DLD1 (cell line): ENCODE results near the gene MARCHF2.
"Not testable (repeated sequence)": the region's sequence is repeated elsewhere in the genome, so short reads cannot be mapped to it uniquely, and the experiment has no call there.

Source experiments
- in situ Hi-C: cut with HindIII; loops from 2 replicates; pipeline ENCODE4 v1.10.0; 2017; ENCODE audit warnings: low sequenced_read_pairs

The MARCHF2 gene

DNA sequence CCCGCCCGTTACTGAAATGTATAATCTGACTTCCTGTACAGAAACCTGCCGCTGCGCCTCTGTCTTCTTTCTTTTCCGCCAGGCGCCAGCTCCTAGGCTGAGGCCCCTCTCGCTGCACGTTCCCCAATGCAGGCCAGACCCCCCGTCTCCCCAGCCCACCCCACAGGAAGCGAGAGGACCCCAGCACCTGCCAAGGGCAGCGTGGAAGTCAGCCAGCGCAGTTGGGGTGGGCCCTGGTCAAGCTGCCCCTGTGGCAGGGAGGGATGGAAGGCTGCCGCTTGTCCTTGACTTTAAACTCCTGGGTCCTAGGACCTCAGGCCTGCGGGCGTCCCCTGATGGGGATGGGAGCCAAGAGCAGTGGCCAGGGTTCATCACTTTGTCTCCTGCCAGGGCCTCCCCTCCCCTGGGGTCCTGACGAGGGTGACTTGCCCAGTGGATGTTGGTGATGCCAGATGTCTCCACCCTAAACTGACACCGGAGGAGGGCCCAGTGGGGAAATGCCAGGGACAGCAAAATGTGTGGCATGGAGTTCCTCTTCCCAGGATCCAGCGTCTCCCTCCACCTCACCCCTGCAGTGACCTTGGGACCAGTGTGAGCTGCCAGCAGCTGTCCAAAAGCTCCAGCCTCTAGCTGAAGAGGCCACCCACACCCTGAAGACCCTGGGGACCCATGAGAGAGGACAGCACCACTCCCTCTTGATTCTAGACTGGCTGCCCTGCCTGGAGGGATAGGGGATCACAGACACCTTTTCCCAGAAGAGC lies 8.5 kb upstream of the MARCHF2 start:
- in situ Hi-C loops = no loop called here

DNA sequence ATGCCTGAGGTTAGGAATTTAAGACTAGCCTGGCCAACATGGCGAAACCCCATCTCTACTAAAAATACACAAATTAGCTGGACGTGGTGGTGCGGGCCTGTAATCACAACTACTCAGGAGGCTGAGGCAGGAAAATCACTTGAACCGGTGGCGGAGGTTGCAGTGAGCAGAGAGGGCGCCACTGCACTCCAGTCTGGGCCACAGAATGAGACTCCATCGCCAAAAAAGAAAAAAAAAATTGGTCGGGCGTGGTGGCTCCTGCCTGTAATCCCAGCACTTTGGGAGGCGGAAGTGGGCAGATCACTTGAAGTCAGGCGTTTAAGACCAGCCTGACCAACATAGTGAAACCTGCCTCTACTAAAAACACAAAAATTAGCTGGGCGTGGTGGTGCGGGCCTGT lies 2.4 kb upstream of the MARCHF2 start:
- in situ Hi-C loops = not testable (repeated sequence)

DNA sequence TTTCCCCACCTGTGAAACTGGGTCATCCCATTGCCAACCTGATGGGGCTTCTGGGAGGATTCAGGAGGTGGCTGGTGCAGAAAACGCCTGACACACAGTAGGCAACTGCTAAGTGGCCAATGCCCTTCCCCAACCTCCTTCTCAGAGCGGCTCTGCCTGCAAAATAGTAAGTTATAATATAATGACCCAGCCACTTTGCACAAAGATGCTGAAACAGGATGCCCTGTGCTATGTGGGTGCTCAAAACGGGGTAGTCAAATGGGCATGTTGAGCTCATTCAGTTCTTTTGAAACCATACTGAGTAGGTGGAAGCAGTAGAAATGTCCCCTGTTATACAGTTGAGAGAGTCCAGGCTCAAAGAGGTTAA lies 507 bp downstream of the MARCHF2 start:
- in situ Hi-C loops = no loop called here

DNA sequence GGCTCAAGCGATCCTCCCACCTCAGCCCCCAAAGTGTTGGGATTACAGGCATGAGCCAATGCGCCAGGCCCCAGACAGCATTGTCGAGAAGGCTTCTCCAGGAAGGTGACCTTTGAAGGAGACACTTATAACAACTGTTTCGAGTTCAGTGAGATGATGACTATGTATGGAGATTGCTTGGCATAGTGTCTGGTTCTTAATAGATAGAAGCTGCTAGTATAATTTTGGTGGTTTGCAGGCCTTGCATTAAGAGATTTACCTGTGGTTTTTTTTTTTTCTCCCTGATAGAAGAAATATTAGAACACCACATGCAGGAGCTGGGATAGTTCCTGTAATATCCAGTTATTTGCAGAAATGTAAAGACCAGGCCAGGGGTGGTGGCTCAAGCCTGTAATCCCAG lies 3.7 kb downstream of the MARCHF2 start:
- in situ Hi-C loops = no loop called here

DNA sequence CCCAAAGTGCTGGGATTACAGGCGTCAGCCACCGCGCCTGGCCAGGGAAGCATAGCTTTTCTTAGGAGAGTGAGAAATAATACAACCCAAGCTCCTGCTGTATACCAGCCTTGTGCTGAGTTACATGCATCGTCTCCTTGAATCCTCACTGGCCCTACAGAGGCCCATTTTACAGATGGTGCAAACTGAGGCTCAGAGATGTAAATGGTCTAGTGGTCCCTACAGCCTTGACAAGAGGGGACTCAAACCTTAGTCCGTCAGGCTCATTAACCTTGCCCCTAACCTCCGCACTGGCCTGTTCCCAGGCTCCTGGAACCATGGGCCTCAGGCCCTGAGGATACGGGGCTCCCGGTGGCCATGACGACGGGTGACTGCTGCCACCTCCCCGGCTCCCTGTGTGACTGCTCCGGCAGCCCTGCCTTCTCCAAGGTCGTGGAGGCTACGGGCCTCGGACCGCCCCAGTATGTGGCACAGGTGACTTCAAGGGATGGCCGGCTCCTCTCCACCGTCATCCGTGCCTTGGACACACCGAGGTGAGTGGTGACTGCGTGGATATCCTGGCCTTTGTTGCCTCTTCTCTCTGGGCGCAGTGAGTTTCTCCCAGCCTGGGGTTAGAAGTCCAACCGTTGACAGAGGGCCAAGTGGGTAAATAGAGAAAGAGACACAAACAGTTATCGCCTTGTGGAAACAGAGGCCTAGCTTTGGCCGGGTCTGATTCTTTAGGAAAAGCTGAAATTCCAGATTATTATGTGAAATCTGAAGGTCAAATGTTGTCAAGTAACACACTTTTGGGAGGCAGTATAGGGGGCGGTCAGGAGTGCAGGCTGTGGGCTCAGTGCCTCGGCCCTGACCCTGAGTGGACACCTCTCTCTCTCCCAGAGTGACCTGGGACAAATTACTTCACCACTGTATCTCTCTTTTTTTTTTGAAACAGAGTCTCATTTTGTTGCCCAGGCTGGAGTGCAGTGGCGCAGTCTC lies 8.7 kb downstream of the MARCHF2 start:
- in situ Hi-C loops = no loop called here

DNA sequence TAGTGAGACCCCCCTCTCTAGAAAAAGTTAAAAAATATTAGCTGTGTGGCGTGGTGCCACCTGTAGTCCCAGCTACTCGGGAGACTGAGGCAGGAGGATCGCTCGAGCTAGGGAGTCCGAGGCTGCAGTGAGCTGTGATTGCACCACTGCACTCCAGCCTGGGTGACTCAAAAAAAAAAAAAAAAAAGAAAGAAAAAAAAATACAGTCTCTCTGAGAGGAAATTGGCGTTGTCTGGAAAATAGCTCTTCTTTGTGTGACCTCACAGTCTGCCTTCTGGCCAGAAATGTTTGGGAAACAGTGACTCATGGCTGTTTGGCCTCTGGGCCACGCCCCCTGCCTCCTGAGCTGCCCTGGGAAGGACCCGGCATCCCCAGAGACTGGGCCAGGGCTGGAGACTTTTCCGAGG lies 10.7 kb downstream of the MARCHF2 start:
- in situ Hi-C loops = no loop called here

DNA sequence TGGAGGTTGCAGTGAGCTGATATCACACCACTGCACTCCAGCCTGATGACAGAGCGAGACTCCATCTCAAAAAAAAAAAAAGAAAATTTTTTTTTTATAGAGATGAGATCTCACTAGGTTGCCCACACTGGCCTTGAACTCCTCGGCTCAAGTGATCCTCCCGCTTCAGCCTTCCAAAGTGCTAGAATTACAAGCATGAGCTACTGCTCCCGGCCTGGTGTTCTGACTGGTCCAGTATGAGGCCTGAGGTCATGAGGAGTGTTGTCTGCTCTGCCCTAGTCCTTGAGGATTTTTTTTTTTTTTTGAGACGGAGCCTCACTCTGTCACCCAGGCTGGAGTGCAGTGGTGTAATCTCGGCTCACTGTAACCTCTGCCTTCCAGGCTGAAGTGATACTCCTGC lies 12.2 kb downstream of the MARCHF2 start:
- in situ Hi-C loops = not testable (repeated sequence)

DNA sequence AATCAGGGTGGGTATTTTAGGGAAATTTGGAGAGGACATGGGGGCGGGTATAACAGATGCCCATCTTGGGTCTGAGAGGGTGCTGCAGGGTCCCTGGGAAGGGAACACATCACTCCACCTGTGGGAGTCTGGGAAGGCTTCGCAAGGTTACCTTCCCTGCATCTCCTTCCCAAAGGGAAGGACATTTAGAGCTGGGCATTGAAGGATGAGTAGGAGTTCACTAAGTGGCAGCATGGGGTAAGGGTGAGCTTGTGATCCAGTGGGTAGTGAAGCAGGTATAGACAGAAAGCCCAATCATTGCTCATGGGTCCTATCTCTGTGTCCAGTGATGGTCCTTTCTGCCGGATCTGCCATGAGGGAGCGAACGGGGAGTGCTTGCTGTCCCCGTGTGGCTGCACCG lies 13.2 kb downstream of the MARCHF2 start:
- in situ Hi-C loops = no loop called here

DNA sequence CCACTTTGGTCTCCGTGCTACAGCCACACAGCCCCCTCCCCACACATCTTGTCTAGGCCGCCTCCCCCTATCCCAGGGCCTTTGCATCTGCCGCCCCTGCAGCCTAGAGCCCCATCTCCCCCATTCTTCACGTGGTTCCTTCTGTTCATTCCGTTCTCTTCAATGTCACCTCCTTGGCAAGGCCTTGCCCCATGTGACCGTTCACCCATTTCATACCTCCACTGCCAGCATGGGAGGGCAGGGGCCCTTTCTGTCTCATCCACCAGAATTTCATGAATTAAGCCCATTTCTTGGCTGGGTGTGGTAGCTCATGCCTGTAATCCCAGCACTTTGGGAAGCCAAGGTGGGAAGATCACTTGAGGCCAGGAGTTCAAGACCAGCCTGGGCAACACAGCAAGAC lies 15.9 kb downstream of the MARCHF2 start:
- in situ Hi-C loops = no loop called here

DNA sequence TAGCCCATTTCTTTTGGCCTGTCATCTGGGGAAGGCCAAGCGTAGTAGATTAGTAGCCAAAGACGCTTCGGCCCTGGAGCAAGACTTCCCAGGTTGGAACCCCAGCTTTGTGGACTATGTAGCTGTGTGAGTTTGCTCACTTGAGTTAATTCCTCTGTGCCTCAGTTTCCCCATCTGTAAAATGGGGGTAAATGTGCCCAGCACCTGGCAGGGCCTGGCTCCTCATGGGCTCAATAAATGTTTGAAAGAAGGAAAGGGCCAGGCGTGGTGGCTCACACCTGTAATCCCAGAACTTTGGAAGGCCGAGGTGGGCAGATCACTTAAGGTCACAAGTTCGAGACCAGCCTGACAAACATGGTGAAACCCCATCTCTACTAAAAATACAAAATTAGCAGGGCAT lies 16.7 kb downstream of the MARCHF2 start:
- in situ Hi-C loops = no loop called here

DNA sequence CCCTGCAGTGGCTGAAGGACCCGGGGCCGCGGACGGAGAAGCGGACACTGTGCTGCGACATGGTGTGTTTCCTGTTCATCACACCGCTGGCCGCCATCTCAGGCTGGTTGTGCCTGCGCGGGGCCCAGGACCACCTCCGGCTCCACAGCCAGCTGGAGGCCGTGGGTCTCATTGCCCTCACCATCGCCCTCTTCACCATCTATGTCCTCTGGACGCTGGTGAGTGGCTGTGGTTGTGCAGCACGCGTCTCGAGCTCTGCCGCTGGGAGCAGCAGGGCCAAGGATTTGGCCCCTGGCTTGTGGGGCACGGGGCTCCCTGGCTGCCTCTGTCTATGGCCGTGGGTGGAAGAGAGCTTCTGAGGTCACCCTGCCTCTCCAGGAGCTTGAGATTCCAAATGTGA lies 17.5 kb downstream of the MARCHF2 start:
- in situ Hi-C loops = no loop called here

DNA sequence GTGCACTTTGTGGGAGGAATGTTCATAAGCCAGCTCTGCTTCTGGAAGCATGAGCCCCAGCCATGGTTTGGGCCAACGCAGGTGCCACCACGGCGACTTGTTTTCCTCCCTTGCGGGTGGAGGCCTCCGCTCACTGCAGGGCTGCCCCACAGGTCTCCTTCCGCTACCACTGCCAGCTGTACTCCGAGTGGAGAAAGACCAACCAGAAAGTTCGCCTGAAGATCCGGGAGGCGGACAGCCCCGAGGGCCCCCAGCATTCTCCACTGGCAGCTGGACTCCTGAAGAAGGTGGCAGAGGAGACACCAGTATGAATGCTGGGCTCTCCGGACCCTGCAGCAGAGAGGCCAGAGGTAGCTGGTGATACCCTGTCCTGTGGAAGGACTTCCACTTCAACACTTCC lies 25.1 kb downstream of the MARCHF2 start:
- in situ Hi-C loops = no loop called here

DNA sequence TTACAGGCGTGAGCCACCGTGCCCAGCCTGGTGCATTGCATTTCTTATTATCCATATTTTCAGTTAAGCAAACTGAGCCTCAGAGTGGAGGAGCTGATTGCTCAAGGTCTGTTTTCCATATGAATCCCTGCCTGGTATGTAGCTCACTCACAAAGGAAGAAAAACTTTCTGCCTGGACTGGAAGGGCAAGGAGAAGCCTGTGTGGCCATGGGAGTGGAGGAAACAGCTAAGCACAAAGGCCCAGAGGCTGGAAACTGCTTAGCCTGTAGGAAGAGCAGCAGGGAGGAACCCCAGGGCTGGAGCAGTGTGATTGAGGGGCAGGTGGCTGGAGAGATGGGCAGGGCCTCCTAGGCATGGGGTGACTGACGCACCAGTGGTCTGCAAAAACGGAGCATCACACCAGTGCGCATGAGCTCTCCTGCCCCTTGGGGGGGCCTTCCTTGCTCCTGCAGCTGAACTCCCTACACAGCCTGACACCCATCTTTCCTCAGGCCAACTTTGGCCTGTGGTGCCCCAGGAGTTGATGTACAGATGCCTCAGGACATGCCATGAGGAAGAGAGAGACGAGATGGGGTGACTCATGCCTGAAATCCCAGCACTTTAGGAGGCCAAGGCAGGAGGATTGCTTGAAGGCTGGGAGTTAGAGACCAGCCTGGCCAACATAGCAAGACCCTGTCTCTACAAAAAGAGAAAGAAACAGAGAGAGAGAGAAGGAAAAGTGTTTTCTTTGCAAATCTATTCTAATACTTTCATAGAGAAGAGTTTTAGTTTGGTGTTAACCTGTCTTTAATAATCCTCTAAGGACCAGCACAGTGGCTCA lies 28.8 kb downstream of the MARCHF2 start:
- in situ Hi-C loops = no loop called here

DNA sequence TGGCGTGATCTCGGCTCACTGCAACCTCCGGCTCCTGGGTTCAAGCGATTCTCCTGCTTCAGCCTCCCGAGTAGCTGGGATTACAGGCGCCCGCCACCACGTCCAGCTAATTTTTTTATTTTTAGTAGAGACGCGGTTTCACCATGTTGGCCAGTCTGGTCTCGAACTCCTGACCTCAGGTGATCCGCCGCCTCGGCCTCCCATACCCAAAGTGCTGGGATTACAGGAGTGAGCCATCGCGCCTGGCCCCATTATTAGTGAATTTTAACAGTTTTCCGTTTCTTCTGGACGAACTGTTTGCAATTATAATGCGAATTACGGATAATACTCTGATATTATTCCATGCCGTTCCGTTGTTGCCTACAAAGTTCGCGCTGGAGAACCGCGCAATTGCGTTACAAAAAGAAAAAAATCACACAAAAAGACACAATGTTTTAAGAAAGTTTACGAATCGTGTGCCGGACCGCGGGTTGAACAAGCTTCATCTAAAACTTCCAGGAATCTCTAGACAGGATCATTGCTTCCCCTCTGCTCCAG lies 31.1 kb downstream of the MARCHF2 start:
- in situ Hi-C loops = not testable (repeated sequence)

DNA sequence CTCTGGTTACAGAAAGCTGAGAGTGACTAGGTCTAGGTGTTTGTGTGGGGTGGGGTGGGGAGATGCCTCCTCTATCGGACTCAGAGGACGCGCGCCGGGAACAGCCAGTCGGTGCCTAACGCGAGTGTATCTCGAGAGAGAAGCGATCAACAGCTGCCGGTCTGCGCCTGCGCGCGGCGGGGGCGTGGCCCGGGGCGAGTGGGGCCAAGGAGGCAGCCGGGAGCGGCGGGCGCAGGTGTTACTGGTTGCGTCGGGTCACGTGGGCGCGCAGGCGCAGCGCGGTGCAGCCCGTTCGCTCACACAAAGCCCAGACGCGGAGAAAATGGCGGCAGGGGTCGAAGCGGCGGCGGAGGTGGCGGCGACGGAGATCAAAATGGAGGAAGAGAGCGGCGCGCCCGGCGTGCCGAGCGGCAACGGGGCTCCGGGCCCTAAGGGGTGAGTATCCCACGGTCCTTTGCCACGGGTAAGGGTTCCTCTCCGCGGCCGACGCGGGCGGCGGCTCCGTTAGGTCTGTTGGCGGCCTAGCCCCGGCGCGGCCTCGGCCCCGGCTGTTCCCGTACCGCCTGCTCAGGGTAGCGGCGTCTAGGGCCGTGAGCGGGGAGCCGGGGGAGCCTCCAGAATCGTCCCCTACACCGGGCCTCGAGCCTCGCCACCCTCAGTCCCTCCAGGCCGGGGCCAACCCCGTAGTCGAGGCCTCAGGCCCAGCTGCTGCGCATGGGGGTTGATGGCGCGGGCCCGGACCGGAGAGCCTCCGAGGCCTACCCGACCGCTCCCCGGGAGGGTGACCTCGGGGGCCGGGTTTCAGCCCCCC lies 31.8 kb downstream of the MARCHF2 start, which contains the start of gene HNRNPM:
Gene HNRNPM (plus strand): TSS at position 299 of the 811 bp plus-strand sequence. CDS start 24 bp downstream, at position 323.
- in situ Hi-C loops = no loop called here

DNA sequence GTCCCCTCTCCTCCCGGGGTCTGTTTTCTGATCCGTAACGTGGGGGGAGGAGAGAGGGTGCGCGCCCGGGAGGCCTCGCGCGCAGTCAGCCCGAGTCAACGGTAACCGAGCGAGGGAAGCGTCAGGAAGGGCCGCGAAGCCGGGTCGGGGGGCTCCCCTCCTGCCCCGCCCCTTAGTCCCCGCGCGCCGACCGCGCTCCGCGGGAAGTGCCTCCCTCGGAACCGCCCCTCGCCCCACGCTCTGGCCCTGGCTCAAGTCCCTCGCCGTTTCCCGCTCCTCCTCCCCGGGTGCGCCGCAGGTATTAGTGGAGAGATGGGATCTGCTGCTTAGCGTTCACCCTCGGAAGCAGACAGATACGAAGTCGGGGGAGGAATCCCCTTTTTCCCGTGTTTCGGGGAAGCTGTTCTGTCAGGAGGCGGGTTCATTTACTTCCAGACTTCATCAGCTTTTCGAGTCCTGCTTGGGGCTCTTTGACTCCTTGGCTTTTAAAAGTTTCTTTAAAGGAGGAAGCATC lies 32.4 kb downstream of the MARCHF2 start:
- in situ Hi-C loops = no loop called here

DNA sequence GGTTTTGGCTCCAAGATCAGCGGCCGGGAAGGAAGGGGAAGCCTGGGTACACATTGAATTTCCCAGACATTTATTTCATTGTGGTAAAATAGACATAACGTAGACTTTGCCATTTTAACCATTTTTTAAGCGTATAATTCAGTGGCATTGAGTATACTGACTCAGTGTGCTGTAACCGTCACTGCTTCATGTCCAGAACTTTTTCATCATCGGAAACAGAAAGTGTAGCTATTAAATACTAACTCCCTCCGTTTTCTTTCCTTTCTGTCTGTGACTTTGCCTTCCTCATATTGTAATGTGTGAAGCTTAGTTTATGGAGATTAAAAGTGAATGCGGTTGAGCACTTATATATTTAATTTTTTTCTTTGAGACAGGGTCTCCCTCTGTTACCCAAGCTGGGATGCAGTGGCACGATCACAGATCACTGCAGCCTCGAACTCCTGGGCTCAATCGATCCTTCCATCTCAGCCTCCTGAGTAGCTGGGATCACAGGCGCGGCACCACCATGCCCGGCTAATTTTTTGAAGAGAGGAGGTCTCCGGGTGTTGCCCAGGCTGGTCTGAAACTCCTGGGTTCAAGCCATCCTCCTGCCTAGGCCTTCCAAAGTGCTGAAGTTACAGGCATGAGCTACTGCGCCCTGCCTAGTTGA lies 33.1 kb downstream of the MARCHF2 start:
- in situ Hi-C loops = no loop called here

DNA sequence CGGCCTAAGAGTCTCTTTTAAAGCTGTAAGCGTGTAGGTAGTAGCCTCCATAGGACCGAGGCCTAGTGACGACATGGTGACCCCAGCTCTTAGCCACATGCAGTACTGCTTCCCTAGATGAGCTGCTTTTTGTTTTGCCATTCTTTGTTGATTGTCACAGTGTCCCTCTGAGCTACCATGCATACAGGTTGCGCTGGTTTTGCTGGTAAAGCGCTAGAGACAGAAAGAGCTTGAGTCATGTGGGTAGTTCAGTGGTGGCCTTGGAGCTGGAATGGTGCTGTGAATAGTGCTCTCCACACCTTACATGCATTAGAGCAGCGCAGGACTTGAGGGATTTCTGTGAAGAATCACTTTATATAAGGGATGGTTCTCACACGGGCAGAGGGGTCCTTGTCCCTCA lies 36.7 kb downstream of the MARCHF2 start:
- in situ Hi-C loops = no loop called here

DNA sequence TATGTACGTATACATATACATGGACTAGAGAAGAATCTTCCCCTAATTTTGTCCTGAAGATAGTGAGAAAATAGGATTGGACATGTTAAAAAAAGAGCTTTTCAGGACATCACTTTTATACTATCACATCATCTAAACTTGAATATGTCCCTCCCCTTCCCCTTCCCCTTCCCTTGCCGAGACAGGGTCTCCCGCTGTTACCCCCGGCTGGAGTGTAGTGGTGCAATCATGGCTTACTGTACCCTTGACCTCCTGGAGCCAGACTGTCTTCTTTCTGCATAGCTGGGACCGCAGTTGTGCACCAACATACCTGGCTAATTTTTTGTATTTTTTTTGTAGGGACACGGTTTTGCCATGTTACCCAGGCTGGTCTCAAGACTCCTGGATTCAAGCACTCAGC lies 38.3 kb downstream of the MARCHF2 start:
- in situ Hi-C loops = no loop called here
